Measurements from ENCODE around the gene TBC1D10B. TPM values are rescaled to one million over a fixed set of nuclear protein-coding genes. Genes with fewer than 3 reads are reported as not detected.
A peak's percentile ranks its signal among the peaks of the same experiment; 100 is the strongest.

The TBC1D10B gene
- total RNA-seq, 2 donors from 2014 or later, result 40.3 to 59.4 TPM

- no peak overlapping the region for H3K27ac ChIP-seq
- no peak for TF ChIP-seq POLR2A (IDR thresholded peaks at IDR 0.05)
- intact Hi-C loops (cut with DNase I), result no loop called here
- WGBS, result 86% methylated on average over 8 of the region's 9 CpGs
- no peaks in the 10 kb centered on the region for H3K27me3 ChIP-seq (replicated peaks; ENCODE audit: insufficient read depth)
- no peak for DNase-seq (ENCODE audit: low spot score)
- no peaks in the 10 kb centered on the region for H3K9me3 ChIP-seq
- H3K4me3 ChIP-seq, result no peak overlapping the region
- H3K4me1 ChIP-seq (replicated peaks), result peaks cover 6% of the 10 kb centered on the region
- no peaks in the 10 kb centered on the region for H3K36me3 ChIP-seq
These were observed 11.7 kb downstream of the TBC1D10B start for GRCh38 chr16:30358577-30358936.

- Histone ChIP-seq H3K4me1 (replicated peaks) (peaks cover 9% of the 10 kb centered on the region), H3K36me3 (no peaks in the 10 kb centered on the region), H3K9me3 (no peaks in the 10 kb centered on the region), H3K27ac (no peak overlapping the region), H3K27me3 (replicated peaks; ENCODE audit: insufficient read depth) (no peaks in the 10 kb centered on the region), H3K4me3 (no peak overlapping the region)
- intact Hi-C loops (cut with DNase I), result no loop called here
- TF ChIP-seq CTCF (IDR thresholded peaks at IDR 0.05) (no peak), POLR2AphosphoS5 (IDR thresholded peaks at IDR 0.05) (no peak), POLR2A (IDR thresholded peaks at IDR 0.05) (no peak)
- DNase-seq (ENCODE audit: low spot score), result no peak
- 86% methylated on average over 35 of the region's 37 CpGs for WGBS
These were observed 12.3 kb downstream of the TBC1D10B start for GRCh38 chr16:30357715-30358576.

GRCh38 chr16:30357085-30357714 lies 13.1 kb downstream of the TBC1D10B start:
- TF ChIP-seq CTCF (IDR thresholded peaks at IDR 0.05) (no peak), POLR2AphosphoS5 (IDR thresholded peaks at IDR 0.05) (no peak)
- no peaks in the 10 kb centered on the region for H3K9me3 ChIP-seq
- no peaks in the 10 kb centered on the region for H3K36me3 ChIP-seq
- H3K4me3 ChIP-seq, result no peak overlapping the region
- H3K4me1 ChIP-seq (replicated peaks), result peaks cover 15% of the 10 kb centered on the region
- H3K27ac ChIP-seq, result peak overlapping the region in 1 of 2 donors; percentile 1
- DNase-seq (ENCODE audit: low spot score), result no peak
- 54% methylated on average over 5 of the region's 5 CpGs for WGBS
- intact Hi-C loops (cut with DNase I), result no loop called here
- H3K27me3 ChIP-seq (replicated peaks; ENCODE audit: insufficient read depth), result no peaks in the 10 kb centered on the region

- 55% methylated on average over 12 of the region's 12 CpGs for WGBS
- H3K9me3 ChIP-seq, result no peaks in the 10 kb centered on the region
- peaks cover 16% of the 10 kb centered on the region for H3K4me1 ChIP-seq (replicated peaks)
- H3K27me3 ChIP-seq (replicated peaks; ENCODE audit: insufficient read depth), result no peaks in the 10 kb centered on the region
- intact Hi-C loops (cut with DNase I), result no loop called here
- no peak for DNase-seq (ENCODE audit: low spot score)
- no peak for TF ChIP-seq POLR2A (IDR thresholded peaks at IDR 0.05)
- TF ChIP-seq CTCF (IDR thresholded peaks at IDR 0.05), result no peak
- no peak for TF ChIP-seq POLR2AphosphoS5 (IDR thresholded peaks at IDR 0.05)
- H3K27ac ChIP-seq, result peak overlapping the region; percentile 94
- no peaks in the 10 kb centered on the region for H3K36me3 ChIP-seq
- H3K4me3 ChIP-seq, result peak overlapping the region in 1 of 2 donors; percentile 94
These were observed 13.8 kb downstream of the TBC1D10B start for GRCh38 chr16:30356401-30357084.

GRCh38 chr16:30355954-30356308 lies 14.4 kb downstream of the TBC1D10B start:
- no peak for DNase-seq (ENCODE audit: low spot score)
- TF ChIP-seq POLR2A (IDR thresholded peaks at IDR 0.05), result no peak
- TF ChIP-seq POLR2AphosphoS5 (IDR thresholded peaks at IDR 0.05), result no peak
- TF ChIP-seq CTCF (IDR thresholded peaks at IDR 0.05), result no peak
- peaks cover 0 to 3% of the 10 kb centered on the region in 2 donors for H3K36me3 ChIP-seq
- intact Hi-C loops (cut with DNase I), result no loop called here
- no peaks in the 10 kb centered on the region for H3K9me3 ChIP-seq
- H3K27me3 ChIP-seq (replicated peaks; ENCODE audit: insufficient read depth), result no peaks in the 10 kb centered on the region
- H3K27ac ChIP-seq, result peak overlapping the region; percentile 94
- H3K4me3 ChIP-seq, result peak overlapping the region; percentile 94 to 96
- peaks cover 16% of the 10 kb centered on the region for H3K4me1 ChIP-seq (replicated peaks)
- WGBS, result 42% methylated on average over 7 of the region's 7 CpGs

Measured in prostate gland (tissue), 2 donors.